Central memory CD8-positive, alpha-beta T cell (primary cell): Measurements from ENCODE around the gene G6PC1.
"Not testable (repeated sequence)": the region's sequence is repeated elsewhere in the genome, so short reads cannot be mapped to it uniquely, and the experiment has no call there.

Experiments used
- ATAC-seq: fragments of 150-1000 bp; cut with Tn5 transposase; replicated peaks from 2 replicates; pipeline ENCODE4 v1.10.0; 2022; ENCODE audit warnings: mild to moderate bottlenecking, moderate FRiP score, moderate number of reproducible peaks; ENCODE audit not compliant: poor library complexity, severe bottlenecking; ENCODE audit errors: extremely low read depth
- DNase-seq, 2 donors: peaks; one replicate each; pipeline ENCODE4 v3.0.0; 2021; ENCODE audit warnings: low spot score in 2 of 2
- H3K27ac Mint-ChIP-seq: one replicate; pipeline ENCODE4 v1.8.0; 2022; ENCODE audit warnings: low read depth, mild to moderate bottlenecking, moderate library complexity, mixed read lengths
- H3K27me3 Mint-ChIP-seq: one replicate; pipeline ENCODE4 v1.8.0; 2022; ENCODE audit warnings: mixed read lengths
- H3K36me3 Mint-ChIP-seq: one replicate; pipeline ENCODE4 v1.8.0; 2022; ENCODE audit warnings: mild to moderate bottlenecking, moderate library complexity, mixed read lengths; ENCODE audit not compliant: insufficient read depth
- H3K4me1 Mint-ChIP-seq: one replicate; pipeline ENCODE4 v1.8.0; 2022; ENCODE audit warnings: mixed read lengths
- H3K4me3 Mint-ChIP-seq: one replicate; pipeline ENCODE4 v1.8.0; 2022; ENCODE audit warnings: mild to moderate bottlenecking, moderate library complexity, mixed read lengths
- H3K9me3 Mint-ChIP-seq: one replicate; pipeline ENCODE4 v1.8.0; 2022; ENCODE audit warnings: mixed read lengths

The G6PC1 gene

GRCh38 chr17:42866216-42866615 is 34.4 kb upstream of the G6PC1 start:
- Mint-ChIP-seq H3K4me3 (no peak overlapping the region), H3K27me3 (peaks cover 67% of the 10 kb centered on the region), H3K4me1 (no peaks in the 10 kb centered on the region), H3K27ac (no peak overlapping the region), H3K36me3 (no peaks in the 10 kb centered on the region), H3K9me3 (no peaks in the 10 kb centered on the region)
- ATAC-seq (no peak), DNase-seq (no peak)

- Mint-ChIP-seq H3K4me1 (no peaks in the 10 kb centered on the region), H3K27ac (no peak overlapping the region), H3K27me3 (peaks cover 74% of the 10 kb centered on the region)
Observed at GRCh38 chr17:42866631-42867575, 33.7 kb upstream of the G6PC1 start.

GRCh38 chr17:42867694-42868261 is 32.8 kb upstream of the G6PC1 start:
- peaks cover 82% of the 10 kb centered on the region for H3K27me3 Mint-ChIP-seq
- DNase-seq, H3K4me3 Mint-ChIP-seq, H3K36me3 Mint-ChIP-seq, H3K9me3 Mint-ChIP-seq, ATAC-seq, H3K27ac Mint-ChIP-seq, H3K4me1 Mint-ChIP-seq: not testable (repeated sequence)

More at GRCh38 chr17:42866631-42867575, 33.7 kb upstream of the G6PC1 start:
- Mint-ChIP-seq H3K4me3 (no peak overlapping the region), H3K36me3 (no peaks in the 10 kb centered on the region), H3K9me3 (no peaks in the 10 kb centered on the region)
- DNase-seq: no peak
- no peak for ATAC-seq

GRCh38 chr17:42868338-42868737 is 32.3 kb upstream of the G6PC1 start:
- no peak for ATAC-seq

GRCh38 chr17:42871647-42872046 is 29.0 kb upstream of the G6PC1 start:
- H3K9me3 Mint-ChIP-seq: no peaks in the 10 kb centered on the region
- ATAC-seq (no peak), DNase-seq (no peak)
- H3K27ac Mint-ChIP-seq: no peak overlapping the region
- no peak overlapping the region for H3K4me3 Mint-ChIP-seq
- peaks cover 75% of the 10 kb centered on the region for H3K27me3 Mint-ChIP-seq
- H3K4me1 Mint-ChIP-seq: no peaks in the 10 kb centered on the region
- no peaks in the 10 kb centered on the region for H3K36me3 Mint-ChIP-seq

More at GRCh38 chr17:42868338-42868737, 32.3 kb upstream of the G6PC1 start:
- H3K27me3 Mint-ChIP-seq: peaks cover 88% of the 10 kb centered on the region
- H3K27ac Mint-ChIP-seq: no peak overlapping the region
- H3K36me3 Mint-ChIP-seq: no peaks in the 10 kb centered on the region
- no peak overlapping the region for H3K4me3 Mint-ChIP-seq
- no peaks in the 10 kb centered on the region for H3K4me1 Mint-ChIP-seq
- H3K9me3 Mint-ChIP-seq: no peaks in the 10 kb centered on the region
- no peak for DNase-seq

- Mint-ChIP-seq H3K9me3 (no peaks in the 10 kb centered on the region), H3K27me3 (peaks cover 75% of the 10 kb centered on the region), H3K4me3 (no peak overlapping the region), H3K27ac (no peak overlapping the region), H3K4me1 (no peaks in the 10 kb centered on the region), H3K36me3 (no peaks in the 10 kb centered on the region)
- no peak for ATAC-seq
- DNase-seq: no peak
Observed at GRCh38 chr17:42872251-42872965, 28.2 kb upstream of the G6PC1 start.

GRCh38 chr17:42873315-42873714 is 27.3 kb upstream of the G6PC1 start:
- Mint-ChIP-seq H3K9me3 (no peaks in the 10 kb centered on the region), H3K27me3 (peaks cover 77% of the 10 kb centered on the region), H3K36me3 (no peaks in the 10 kb centered on the region), H3K4me1 (no peaks in the 10 kb centered on the region), H3K4me3 (no peak overlapping the region), H3K27ac (no peak overlapping the region)
- DNase-seq (no peak), ATAC-seq (no peak)

- not testable (repeated sequence) for H3K4me1 Mint-ChIP-seq, H3K27ac Mint-ChIP-seq, H3K9me3 Mint-ChIP-seq, ATAC-seq, DNase-seq, H3K4me3 Mint-ChIP-seq, H3K36me3 Mint-ChIP-seq
- peaks cover 80% of the 10 kb centered on the region for H3K27me3 Mint-ChIP-seq
Observed at GRCh38 chr17:42873932-42874695, 26.5 kb upstream of the G6PC1 start.

GRCh38 chr17:42877037-42877436 is 23.6 kb upstream of the G6PC1 start:
- Mint-ChIP-seq H3K9me3 (no peaks in the 10 kb centered on the region), H3K4me3 (no peak overlapping the region), H3K27ac (no peak overlapping the region), H3K27me3 (peaks cover 64% of the 10 kb centered on the region), H3K36me3 (no peaks in the 10 kb centered on the region), H3K4me1 (no peaks in the 10 kb centered on the region)
- DNase-seq (no peak), ATAC-seq (no peak)

GRCh38 chr17:42878123-42878880 is 22.3 kb upstream of the G6PC1 start:
- ATAC-seq (no peak), DNase-seq (no peak)
- no peak overlapping the region for H3K27ac Mint-ChIP-seq
- H3K27me3 Mint-ChIP-seq: peaks cover 51% of the 10 kb centered on the region
- no peak overlapping the region for H3K4me3 Mint-ChIP-seq
- H3K9me3 Mint-ChIP-seq: no peaks in the 10 kb centered on the region
- no peaks in the 10 kb centered on the region for H3K4me1 Mint-ChIP-seq
- H3K36me3 Mint-ChIP-seq: no peaks in the 10 kb centered on the region

GRCh38 chr17:42878924-42879595 is 21.5 kb upstream of the G6PC1 start:
- Mint-ChIP-seq H3K4me3 (no peak overlapping the region), H3K27me3 (peaks cover 47% of the 10 kb centered on the region), H3K9me3 (no peaks in the 10 kb centered on the region), H3K4me1 (no peaks in the 10 kb centered on the region), H3K27ac (no peak overlapping the region), H3K36me3 (no peaks in the 10 kb centered on the region)
- DNase-seq: no peak
- ATAC-seq: no peak
